Activated T-cell treated with anti-CD3 and anti-CD28 coated beads, Interleukin-2, amount 50 U/mL, for 48 hours (primary cell): ENCODE results near the gene PANK4.
"Not testable (repeated sequence)": the region's sequence is repeated elsewhere in the genome, so short reads cannot be mapped to it uniquely, and the experiment has no call there.

ENCODE experiments used
- DNase-seq, 2 experiments: peaks; one replicate each; pipeline ENCODE4 v3.0.0-alpha.2; 2020

PANK4 gene

DNA sequence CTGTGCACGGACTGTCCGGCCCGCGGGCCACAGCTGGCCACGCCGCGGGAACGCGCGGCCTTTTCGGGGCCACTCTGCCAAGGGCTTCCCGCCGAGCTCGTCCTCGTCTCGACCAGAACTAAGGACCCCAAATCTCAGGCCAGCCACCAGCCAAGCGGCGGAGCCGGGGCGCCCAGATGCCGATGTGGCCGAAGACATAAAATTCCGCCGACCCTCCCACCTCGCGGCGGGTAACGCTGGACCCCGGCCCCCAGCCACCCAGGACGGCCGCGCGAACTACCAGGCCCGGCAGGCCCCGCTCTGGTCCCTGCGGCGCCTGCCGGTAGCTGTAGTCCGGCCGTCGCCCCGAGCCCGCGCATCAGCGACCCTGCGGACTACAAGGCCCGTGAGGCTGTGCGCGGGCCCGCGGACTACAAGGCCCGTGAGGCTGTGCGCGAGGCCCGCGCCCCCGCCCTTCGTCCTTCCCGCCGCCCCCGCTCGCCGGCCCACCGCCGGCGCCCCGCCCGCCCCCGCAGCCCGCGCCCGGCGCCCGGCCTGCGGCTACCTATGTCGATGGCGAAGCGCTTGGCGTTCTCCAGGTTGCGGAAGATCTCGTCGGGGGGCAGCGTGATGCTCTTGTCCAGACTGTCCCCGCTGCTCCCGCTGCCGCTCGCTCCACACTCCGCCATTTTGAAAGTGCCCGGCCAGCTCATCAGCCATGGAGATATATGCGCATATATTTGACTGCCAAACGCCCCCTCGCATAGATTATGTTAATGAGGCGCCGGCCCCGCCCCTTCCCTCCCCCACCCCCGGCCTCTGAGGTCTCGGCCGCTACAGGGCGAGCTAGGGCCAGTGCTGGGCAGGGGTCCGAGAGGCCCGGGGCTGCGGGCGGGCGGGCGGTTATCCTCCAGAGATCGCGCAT is at the start of gene PANK4:
PANK4 (minus strand) TSS at position 677 of the 904 bp plus-strand sequence; CDS start at position 668, 9 bp downstream.
- peak; percentile 91 for DNase-seq

DNA sequence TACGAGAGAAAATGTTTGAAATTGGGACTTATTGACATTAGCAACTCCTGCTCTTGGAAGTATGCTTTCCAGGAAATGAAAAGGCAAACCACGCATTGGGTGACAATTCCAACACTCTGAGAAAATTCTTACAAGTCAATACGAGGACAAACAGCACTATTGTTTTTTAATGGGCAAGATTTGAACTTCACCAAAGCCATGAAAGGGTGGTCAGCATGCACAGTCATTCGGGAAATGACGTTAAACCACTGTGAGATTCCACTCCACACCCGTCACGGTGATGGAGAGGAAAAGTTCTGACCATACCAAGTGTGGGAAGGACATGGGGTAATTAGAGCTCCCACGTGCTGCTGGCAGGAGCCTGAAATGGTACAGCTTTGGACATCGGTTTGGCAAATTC is 48.0 kb upstream of the PANK4 start:
- no peak for DNase-seq

DNA sequence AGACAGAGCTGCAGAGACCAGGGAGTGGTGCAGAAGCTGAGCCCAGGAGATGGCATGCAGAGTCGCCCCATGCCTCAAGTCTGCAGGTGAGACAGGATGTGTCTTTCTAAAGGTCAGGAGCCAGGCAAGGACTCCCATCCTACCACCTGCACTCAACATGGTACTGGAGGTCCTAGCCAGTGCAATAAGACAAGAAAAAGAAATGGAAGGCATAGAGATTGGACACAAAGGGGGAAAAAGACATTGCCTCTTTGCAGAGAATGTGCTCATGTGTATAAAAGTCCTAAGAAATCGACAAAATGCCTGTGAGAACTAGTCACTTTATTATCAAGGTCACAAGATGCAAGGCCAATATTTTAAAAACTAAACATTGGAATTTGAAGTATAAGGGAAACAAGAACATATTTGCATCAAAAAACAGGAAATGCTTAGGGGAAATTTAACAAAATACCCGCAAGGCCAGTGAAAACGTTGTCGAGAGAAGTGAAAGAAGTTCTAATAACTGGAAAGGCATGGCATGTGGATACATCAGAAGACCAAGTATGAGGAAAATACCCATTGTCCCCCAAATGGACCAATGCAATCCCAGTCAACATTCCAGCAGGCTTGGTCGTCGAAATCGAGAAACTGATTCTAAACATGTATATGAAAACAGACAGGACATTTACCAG is 47.0 kb upstream of the PANK4 start:
- no peak for DNase-seq

DNA sequence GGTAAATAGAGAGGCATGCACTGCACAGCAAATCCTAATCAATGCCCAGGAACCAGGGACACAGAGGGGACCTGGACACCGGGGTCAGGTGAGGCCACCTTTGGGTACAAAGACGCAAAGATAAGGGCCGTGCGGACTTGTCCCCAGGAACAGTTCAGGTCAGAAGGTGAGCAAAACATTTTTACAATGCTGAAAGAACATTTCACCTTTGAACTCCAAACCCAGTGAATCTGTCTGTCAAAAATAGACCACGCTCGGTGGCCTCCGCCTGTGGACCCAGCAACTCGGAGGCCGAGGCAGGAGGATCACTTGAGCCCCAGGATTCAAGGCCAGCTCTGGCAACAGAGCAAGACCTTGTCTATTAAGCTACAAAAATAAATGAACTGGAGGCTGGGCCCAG is 45.0 kb upstream of the PANK4 start:
- DNase-seq, result no peak

DNA sequence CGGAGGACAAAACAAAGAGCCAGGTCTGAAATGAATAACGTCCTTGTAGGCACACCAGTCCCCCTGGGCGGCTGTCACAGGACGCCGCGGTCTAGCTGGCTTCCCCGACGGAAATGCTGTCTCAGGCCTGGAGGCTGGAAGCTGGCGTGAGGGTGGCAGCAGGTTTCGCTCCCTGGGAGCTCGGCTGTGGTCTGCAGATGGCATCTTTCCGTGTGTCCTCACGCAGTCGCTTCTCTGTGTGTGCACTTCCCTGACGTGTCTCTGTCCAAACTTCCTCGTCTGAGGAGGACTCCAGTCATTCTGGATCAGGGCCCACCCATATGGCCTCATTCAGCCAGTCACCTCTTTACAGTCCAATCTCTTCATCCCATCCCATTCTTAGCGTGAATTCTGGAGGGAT is 43.9 kb upstream of the PANK4 start:
- no peak for DNase-seq

DNA sequence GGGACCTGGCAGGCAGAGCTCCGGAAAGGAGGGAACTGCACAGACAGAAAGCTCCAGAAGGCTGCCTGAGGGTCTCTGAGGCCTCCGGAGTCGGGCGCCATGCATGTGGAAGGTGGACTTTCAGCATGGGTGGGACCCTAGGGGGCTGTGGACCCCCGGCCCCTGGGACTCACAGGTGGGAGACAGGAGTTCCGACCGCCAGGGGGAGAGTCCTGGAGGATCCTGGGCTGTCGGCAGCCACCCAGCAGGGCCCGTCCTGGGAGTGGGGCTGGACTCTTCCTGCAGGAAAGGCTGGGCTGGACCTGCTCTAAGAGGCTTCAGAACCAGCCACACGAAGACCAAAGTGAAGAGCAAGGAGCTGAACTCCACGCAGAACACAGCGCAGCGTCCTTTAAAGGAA is 43.3 kb upstream of the PANK4 start:
- not testable (repeated sequence) for DNase-seq

DNA sequence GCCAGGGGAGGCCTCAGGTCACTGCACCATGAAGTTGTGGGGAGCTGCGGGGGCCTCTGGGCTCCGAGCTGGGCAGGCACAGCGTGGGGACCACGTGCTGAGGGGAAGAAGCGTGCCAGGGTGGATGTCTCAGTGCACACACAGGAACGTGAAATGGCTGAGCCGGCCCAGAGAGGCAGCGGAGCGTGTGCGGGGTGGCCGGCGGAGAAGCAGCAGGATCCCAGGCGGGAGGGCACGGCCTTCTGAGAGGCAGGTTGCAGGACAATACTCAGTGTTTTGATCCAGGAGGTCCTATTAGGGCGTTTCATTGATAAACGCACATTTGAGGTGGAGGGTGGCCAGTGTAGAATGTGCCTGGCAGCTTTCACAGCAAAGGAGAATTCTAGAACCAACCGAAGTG is 42.7 kb upstream of the PANK4 start:
- no peak for DNase-seq

DNA sequence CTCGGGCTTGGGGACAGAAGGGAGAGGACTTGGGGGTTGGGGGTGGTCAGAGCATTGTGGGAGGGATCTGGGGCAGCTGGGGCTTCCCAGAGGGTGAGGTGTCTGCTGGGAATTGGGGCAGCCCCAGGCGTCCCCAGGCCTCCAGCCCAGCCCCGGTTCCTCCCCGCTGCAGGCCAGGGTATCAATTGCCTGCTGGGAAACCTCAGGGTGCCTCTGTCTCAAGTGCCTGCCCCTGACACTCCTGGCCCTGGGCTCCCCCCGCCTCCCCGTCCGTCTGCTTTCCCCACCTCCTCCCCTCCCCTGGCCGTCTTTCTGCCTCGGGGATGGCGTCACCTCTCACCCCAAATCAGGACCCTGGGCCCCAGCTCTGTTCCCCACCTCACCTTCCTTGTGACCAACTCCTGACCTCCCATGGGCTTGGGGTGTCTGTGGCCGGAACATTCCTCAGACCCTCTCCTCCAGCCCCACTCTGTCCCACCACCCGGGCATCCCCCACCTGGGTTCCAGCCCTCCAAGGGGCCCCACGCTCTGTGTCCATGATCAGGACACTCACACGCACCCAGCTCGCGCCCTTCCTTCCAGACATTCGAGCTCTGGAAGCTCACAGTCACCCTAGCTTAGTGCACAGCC is 41.9 kb upstream of the PANK4 start:
- DNase-seq, result not testable (repeated sequence)

DNA sequence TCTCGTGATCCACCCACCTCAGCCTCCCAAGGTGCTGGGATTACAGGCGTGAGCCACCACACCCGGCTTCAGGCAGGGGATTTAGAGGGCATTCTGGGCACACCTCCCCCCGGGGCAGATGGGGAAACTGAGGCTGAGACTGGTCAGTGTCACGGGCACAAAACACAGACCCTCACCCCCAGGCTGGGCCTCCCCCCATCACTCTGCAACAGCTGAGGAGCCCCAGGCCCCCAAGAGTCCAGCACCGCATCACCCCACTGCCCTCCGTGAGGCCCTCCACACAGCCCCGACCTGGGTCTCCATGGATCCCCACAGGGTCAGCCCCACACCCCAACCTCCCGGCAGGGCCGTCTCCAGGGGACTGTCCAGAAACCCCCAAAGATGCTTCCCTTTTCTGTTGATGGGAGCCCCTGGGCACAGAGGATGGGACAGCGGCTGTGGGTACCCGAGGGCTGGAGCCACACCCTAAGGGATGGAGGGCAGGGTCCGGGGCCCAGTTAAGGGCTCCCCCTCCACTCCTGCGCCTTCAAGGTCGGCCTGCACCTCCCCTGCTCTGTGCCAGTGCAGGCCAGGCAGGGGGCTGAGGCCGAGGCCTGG is 40.8 kb upstream of the PANK4 start:
- no peak for DNase-seq

DNA sequence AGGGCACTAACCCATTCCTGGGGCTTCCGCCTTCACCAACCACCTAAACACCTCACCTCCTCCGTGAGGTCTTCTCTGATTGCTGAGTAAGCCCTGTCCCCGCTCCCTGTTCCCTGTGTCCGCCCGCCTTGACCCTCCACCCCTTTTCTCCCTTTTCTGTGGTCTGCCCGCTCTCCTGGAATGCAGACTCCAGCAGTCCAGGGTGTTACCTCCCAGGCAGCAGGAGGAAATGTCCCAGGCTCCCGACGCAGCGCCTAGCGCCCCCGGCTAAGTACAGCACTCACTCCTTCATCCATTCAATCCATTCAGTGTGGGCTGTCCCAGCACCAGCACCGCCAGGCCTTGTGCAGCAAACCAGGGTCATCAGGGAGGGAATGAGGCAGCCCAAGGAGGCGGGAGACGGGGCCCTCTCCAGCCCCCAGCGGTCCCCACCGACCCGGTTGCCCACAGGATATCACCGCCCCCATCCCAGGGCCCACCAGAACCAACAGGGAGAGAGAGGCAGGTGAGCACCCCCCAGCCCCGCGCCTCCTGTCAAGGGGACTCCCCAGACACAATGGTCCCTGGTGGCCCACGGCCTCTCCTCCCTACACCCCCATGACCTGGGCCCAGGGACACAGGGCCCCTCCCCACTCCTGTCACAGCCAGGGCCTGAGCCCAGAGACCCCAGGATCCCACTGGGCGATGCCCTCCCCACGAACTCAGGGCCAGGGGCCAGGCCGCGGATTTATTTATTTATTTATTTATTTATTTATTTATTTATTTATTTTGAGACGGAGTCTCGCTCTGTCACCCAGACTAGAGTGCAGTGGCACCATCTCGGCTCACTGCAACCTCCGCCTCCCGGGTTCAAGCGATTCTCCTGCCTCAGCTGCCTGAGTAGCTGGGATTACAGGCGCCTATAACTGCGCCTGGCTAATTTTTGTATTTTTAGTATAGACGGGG is 40.0 kb upstream of the PANK4 start:
- no peak for DNase-seq

DNA sequence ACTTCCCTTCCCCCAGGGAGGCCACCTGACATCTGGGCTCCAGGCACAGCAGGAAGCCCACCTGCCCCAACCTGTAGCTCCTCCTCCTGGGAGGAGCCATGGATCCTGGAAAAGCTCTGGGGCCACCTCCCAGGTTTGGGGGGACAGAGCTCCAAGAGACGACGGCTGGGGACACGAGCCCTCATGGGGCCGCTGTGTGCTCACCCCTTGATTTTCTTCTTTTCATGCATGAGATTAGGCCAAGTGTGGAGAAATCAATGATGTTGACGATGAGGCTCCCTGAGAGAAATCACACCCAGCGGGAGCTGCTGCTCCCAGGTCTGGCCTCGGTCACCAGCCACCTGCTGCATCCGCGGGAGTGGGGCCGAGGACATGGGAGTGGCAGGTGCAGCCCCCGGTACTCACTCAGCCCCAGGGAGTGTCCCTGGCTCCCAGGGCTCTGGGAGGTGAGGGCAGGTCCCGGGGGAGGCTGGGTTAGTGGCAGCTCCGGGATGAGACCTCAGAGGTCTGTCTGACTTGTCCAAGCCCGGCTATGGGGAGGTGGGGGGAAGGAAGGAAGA is 38.5 kb upstream of the PANK4 start:
- DNase-seq, result no peak

DNA sequence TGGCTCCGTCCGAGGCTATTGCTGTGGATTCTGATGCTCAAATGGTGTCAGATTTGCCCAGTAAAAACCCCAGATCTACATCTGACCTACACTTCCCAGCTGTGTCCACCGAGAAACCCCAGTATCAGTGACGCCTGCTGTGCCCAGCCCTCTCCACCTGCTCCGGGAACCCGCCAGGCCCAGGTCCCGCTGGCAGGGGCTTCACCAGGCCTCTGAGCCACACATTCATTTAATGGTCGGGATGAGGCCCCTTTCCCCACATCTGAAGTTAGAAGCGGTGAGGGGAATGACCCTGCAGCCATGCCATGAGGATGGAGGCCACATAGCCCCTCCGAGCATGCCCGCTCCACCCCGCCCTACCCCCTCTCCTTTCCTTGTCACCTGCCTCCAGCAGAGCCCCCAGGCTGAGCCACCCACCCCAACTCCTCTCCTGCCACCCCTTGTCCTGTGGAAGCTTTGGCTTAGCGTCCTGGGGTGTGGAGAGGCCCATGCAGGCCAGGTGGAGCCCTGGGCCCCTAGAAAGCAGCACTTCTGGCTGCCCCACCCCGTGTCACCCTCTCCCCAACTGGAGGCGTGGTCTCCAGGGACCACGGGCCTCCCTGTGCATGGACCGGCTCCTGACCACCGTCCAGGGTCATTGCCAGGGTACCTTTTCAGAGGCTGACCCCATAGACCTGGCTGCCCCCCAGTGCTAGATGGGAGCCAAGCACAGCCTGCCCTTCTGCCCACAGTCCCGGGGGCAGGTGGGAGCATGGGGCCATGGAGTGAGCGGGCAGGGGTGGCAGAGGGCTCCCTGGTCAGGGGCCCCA is 37.8 kb upstream of the PANK4 start:
- no peak for DNase-seq

DNA sequence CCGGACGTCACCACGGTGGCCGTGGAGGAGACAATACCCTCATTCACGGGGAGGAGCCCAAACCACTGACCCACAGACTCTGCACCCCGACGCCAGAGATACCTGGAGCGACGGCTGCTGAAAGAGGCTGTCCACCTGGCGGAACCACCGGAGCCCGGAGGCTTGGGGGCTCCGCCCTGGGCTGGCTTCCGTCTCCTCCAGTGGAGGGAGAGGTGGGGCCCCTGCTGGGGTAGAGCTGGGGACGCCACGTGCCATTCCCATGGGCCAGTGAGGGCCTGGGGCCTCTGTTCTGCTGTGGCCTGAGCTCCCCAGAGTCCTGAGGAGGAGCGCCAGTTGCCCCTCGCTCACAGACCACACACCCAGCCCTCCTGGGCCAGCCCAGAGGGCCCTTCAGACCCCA is 36.8 kb upstream of the PANK4 start:
- no peak for DNase-seq

DNA sequence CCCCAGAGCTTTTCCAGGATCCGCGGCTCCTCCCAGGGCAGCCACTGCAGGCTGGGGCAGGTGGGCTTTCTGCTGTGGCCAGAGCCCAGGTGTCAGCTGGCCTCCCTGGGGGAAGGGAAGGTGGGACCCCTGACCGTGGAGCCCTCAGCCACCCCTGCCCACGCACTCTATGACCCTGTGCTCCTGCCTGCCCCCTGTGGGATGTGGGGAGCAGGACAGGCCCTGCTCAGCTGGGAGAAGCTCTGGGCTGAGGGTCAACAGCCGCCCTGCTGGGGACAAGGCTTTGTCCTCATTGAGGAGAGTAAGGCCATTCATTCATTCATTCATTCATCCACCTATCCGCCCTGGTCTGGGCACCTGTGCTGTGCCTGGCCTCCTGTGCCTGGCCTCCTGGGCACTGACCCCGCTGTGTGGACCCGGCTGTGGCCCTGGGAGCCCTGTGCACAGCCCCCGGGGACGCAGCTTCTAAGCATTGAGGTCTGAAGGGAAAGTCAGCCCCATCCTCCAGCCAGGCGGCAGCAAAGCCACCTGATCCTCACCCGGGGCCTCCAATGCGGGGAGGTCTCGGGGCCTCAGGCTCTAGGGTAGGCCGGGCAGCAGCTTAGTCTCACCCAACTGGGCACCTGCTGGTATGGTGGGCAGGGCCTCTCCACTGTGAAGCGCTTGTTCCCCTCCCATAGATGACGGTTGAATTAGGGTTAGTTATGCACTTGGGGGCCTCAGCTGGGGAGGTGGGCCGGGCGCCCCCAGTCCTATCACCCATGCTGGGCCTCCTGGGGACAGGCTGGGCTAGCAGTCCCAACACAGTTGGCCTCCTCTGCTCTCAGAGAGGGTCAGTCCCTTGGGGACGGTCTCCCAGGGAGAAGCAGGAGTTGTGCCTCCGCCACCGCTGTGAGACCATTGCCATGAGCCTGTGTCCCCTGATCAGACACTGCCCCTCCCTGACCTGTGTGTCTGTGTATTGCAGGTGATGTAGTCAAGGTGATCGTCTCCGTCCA is 35.8 kb upstream of the PANK4 start:
- DNase-seq, result peak; percentile 64 to 66

DNA sequence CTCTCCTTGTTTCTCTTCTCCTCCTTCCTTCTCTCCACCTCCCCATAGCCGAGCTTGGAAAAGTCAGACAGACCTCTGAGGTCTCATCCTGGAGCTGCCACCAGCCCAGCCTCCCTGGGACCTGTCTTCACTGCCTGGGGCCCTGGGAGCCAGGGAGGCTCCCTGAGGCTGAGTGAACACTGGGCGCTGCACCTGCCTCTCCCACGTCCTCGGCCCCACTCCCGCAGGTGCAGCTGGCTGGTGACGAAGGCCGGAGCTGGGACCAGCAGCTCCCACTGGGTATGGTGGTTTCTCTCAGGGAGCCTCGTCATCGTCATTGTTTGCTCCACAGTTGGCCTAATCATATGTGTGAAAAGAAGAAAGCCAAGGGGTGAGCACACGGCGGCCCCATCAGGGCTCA is 35.0 kb upstream of the PANK4 start:
- DNase-seq, result no peak

DNA sequence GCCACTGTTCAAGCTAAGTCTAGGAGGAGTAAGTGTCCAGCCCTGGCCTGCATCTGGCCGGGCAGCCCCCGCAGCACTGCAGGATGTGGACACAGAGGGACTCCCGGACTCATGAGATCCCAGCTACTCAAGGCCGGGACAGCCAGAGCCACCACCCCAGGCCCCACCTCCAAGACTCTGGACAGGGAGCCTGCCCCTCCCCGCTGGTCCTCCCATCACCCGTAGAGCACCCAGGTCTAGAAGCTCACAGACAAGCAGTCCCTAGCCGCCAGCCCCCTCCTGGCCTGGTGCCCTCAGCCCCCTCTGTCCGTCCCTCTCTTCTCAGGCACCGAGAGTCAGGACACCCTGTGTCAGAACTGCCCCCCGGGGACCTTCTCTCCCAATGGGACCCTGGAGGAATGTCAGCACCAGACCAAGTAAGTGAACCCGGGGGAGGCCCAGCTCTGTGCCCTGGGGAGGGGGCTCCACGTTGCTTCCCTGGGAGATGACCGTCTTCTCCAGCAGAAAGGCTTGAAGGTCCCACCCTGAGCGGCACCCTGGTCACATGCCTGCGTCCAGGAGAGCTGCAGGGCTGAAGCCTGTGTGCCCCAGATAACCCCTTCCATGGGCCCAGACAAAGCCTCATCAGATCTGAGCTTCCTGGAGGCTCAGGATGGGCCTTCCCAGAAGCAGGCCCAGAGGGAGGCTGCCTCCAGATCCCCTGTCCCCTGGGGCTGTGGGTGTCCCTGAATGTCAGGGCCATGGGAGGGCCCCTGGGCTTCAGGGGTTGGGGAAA is 34.1 kb upstream of the PANK4 start:
- DNase-seq, result no peak

DNA sequence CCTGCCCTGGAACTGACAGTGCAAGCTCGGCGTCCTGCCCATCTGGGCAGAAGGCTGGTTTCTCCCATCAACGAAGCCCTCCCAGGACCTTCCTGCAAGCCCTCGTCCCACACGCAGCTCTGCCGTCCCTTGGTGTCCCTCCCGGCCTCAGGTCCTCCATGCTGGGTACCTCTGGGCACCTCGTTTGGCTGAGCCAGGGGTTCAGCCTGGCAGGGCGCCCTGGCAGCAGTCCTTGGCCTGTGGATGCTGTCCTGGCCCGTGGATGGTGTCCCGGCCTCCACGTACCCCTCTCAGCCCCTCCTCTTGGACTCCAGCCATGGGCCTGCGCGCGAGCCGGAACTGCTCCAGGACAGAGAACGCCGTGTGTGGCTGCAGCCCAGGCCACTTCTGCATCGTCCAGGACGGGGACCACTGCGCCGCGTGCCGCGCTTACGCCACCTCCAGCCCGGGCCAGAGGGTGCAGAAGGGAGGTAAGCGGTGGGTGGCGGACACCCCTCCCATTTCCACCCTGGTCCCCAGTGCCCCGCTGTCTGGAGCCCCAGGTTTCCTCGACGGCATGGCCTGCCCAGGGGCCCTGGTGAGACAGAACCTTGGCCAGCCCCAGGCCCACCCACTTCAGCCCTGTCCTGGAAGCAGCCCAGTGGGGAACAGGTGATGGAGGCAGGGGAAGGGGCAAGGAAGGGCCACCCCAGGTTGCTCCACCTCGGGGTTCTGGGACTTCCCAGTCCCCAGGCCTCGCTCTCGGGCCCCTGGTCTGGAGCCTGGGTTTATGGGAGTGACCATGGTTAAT is 33.3 kb upstream of the PANK4 start:
- DNase-seq, result no peak

DNA sequence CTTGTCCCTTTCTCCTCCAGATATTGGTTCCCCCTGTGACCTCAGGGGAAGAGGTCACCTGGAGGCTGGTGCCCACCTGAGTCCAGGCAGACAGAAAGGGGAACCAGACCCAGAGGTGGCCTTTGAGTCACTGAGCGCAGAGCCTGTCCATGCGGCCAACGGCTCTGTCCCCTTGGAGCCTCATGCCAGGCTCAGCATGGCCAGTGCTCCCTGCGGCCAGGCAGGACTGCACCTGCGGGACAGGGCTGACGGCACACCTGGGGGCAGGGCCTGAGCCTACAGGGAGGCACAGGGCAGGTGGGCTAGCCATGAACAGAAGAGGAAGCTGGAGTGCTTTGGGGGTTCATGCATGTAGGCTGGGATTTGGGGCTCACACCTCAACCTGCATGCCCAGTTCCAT is 32.5 kb upstream of the PANK4 start:
- no peak for DNase-seq
